Left colon (tissue), 2 donors: ENCODE measurements around the gene BCAR3. TPM values are rescaled to one million over a fixed set of nuclear protein-coding genes. Genes with fewer than 3 reads are reported as not detected.
"Not testable (repeated sequence)": the region's sequence is repeated elsewhere in the genome, so short reads cannot be mapped to it uniquely, and the experiment has no call there.

Experiments
- ATAC-seq: fragments of 200-7000 bp; cut with Tn5 transposase; one replicate; pipeline ENCODE4 v1.9.1; 2020; ENCODE audit warnings: mild to moderate bottlenecking, moderate library complexity
- DNase-seq, 2 donors: peaks; one replicate each; pipeline ENCODE4 v3.0.0-alpha.2; 2020
- intact Hi-C, 2 donors: fragments of 100-400 bp; cut with DNase I in 1 of 2; cut with micrococcal nuclease in 1 of 2; formaldehyde crosslinking; loops; one replicate each; pipeline versions ENCODE4 v1.11.2 to v1.14.0; 2022; cut with DNase I, micrococcal nuclease
- total RNA-seq, 2 donors: library from RNA; stranded (reverse); fragmentation: NEBNext Ultra II Directional; extraction: Animal tissue kit (Norgen Biotek cat#: 25700); gene quantifications; one replicate each; pipeline ENCODE4 v1.2.1, GENCODE V29; 2021
- donor health status: DM: no; HTN: no; CAD: no.
- donor health status: DM: yes; HTN: yes; CAD: no.

Gene BCAR3
- total RNA-seq, 2 donors from 2014 or later, result 64.0 to 79.0 TPM

DNA sequence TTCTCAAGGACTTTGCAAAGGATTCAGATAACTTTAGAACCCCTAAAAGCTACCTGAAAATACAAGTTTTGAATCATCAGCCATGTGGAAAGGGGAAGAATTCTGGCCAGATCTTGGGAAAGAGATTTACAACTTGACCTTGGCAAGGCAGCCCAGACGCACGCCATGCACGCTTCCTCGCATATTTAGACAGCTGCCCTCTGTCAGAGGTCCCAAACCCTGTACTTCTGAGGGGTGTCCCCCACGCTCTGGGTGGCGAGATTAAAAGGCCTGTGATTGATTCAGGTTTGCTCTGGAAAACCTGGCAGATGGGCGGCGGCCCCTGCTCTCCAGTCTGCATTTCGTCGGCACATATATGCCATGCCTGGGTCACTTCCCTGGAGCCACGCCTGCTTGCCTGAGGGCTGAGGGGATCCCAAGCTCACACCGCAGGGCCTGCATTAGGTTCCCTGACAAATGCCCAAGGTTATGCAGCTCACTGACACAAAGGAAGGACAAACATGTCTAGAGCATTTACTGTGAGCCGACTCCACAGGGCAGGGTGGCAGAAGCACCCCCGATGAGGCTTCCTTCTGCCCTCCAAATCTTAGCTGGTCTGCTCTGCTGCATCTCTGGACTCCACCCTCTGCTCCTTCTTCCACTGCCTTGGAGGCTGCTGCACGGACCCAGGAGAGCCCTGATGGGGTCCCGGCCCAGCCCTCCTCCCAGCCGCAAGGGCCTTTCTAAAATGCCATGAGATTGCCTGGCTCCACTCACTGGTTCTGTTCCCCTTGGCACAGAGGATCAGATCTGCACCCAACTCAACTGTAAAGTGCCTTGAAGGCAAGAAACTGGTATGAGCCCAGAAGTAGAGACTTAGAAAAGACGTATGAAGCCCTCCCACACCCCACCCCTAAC lies 103.9 kb downstream of the BCAR3 start:
- no peak for ATAC-seq
- intact Hi-C loops, result no loop called here
- DNase-seq, result peak in 1 of 2 donors; percentile 38

DNA sequence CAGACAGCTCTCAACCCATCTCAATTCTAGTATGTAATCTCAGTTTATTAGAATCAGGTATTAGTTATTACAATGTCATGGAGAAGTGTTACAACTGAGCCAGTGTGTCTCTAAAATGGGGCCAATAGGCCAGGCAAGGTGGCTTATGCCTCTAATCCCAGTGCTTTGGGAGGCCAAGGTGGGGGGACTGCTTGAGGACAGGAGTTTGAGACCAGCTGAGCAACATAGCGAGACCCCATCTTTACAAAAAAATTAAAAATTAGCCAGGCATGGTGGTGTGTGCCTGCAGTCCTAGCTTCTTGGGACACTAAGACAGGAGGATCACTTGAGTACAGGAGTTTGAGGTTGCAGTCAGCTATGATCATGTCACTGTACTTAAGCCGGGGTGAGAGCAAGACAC lies 104.9 kb downstream of the BCAR3 start:
- ATAC-seq, result no peak
- no peak for DNase-seq
- intact Hi-C loops, result no loop called here

- intact Hi-C loops, result no loop called here
- DNase-seq (no peak), ATAC-seq (no peak)
These were observed 105.3 kb downstream of the BCAR3 start for GRCh38 chr1:93576346-93576745.

- intact Hi-C loops, result no loop called here
- DNase-seq (no peak), ATAC-seq (no peak)
These were observed 105.9 kb downstream of the BCAR3 start for GRCh38 chr1:93575621-93576284.

DNA sequence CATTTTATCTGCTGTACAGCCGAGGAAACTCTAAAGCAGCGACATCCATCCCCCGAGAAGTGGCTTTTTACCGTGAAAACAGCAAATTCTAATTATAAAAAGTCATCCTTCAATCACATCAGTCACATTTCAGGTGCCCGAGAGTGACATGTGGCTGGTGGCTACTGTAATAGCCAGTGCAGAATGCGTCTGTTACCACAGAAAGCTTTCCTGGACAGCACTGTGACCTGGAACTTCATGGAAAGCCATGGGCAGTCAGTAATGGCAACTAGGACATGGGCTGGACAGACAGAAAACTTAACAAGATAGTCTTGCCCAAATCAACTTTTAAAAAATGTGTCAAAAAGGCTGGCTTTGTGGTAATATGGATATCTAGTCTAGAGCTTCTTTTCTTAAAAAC lies 106.6 kb downstream of the BCAR3 start:
- ATAC-seq, result no peak
- no peak for DNase-seq
- intact Hi-C loops, result no loop called here

GRCh38 chr1:93574511-93574910 lies 107.1 kb downstream of the BCAR3 start:
- ATAC-seq (no peak), DNase-seq (no peak)
- intact Hi-C loops, result no loop called here

DNA sequence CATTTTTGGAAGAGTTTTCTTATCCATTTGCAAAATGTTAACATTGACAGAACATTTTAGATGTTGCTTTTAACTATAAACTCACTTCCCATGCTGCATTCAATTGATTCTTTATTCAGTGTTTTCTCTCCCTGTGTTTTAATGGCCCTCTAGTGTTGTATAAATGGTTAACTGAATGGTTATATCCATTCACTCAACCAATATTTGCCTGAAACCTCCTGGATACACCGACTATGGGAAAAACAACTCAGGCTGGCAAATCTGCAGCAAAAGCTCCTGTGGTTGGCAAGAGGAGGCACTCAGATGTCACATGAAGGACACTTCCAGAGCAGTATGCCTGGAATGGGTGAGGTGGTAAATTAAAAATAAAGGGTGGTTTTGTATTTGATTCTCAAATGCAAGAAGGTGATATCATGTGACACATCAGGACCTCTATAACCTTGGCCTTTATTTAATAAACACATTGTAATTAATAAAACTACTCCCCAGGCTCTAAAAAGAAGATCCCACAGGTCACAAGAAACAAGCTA lies 107.6 kb downstream of the BCAR3 start:
- ATAC-seq, result peak; percentile 60
- DNase-seq, result no peak
- intact Hi-C loops, result no loop called here

DNA sequence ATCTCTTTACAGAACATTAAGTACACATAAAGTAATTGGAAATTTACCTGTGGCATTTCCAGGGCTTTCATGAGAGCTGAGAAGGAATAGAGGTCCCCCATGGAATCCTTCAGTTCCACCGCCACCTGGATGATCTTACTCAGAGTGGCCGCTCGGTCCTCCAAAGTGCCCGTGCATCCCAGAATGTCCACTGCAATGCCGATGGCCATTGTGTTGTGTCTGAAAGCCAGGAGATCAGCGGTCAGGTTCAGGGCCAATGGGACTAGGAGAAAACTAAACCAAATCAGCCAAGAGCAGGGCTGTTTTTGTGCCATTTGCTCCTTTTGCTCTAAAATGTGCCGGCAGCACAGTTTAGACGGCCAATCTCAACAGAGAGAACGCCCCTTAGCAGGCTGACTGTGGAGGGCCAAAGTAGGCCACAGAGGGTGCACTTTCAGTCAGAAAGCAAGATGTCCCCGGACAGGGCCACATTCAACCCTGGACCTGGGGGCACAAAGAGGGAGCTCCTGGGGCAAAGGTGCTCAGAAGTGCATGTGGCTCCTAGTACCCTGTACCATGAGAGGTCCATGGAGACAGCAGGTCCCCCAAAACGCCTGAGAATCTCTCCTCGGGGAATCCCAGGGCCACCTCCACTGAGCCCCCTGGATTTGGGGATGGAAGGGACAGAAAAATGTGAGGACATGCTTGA lies 109.9 kb downstream of the BCAR3 start:
- ATAC-seq, result no peak
- intact Hi-C loops, result no loop called here
- DNase-seq, result no peak

DNA sequence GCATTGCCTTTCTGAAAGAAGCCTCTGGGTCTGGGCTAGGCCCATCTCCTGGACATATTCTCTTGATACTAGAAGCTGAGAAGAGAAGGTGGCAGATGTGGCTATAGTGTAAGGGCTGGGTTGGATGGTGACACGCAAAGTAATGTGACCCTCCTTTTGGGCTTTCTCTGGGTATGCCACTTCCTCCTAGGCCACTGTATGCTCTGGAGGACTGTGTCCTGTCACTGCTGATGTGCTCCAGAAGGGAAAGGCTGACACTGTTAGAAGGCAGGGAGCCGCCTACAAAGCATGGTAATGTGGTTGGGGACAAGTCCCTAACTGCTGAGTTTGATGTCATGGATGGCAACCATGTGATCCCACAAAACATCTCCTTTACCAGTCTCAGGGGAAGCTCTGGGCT lies 112.1 kb downstream of the BCAR3 start:
- DNase-seq (no peak), ATAC-seq (no peak)
- intact Hi-C loops, result no loop called here

DNA sequence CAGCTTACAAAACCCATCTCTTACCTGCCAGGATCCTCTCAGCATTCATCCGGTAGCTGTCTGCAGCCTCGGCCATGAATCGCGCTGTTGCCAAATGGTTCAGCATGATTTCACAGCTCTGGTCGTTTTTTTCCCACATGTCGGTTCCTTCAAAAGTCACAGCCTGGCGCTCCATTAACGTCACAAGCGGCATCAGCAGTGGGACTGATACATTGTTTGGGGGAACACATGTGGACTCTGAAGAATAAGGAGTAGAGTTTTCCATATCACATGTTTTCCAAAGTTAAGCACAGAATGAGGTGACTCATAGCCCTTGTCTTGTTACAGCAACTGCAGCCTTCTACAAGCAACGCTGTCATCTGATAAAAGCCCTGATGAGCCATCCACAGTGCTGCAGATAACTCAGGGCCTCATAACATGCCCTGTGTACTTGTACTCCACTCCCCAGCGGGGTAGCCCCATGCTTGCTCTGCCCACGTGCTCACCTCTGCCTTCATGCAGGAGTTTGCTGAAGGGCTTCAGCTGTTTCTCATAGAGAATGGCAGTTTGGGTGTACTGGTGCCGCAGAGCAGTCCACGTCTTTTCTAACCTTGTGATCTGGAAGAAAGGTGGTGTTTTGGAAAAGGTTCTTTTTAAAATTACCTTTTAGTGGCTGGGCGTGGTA lies 114.2 kb downstream of the BCAR3 start:
- ATAC-seq (peak; percentile 72), DNase-seq (no peak)
- intact Hi-C loops, result no loop called here

- intact Hi-C loops, result no loop called here
- ATAC-seq (no peak), DNase-seq (no peak)
These were observed 115.4 kb downstream of the BCAR3 start for GRCh38 chr1:93566227-93566626.

DNA sequence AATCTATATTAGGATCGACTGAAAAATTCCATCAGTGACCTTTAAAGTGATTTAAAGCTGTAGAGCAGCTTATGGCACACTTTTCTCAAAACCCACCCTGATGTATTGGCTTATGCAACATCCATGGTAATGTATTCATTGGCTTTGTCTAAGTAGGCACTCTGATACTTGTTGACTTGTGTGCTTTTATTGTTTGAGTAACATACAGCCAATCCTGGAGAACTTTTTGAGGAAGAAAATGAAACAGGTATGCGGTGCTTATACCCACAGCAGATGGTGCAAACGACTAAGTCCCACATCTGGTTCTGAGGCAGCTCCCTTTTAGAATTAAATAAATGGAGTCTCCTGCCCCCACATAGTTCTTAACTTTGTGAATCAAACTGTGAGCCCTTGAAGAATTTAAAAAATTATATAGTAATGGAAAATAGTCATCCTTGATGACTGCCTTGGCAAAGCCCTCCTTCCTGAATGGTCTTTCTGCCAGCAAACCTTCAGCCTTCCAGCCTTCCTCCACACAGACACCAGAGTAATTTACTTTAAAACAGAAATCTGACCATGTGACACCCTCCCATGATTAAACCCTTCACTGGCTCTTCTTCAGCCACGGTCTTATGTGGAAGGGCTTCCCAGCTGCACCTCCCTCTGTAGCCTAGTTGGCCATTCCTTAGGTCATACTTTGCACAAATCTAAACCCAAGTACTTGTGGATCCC lies 116.0 kb downstream of the BCAR3 start:
- intact Hi-C loops, result no loop called here
- ATAC-seq (no peak), DNase-seq (no peak)

DNA sequence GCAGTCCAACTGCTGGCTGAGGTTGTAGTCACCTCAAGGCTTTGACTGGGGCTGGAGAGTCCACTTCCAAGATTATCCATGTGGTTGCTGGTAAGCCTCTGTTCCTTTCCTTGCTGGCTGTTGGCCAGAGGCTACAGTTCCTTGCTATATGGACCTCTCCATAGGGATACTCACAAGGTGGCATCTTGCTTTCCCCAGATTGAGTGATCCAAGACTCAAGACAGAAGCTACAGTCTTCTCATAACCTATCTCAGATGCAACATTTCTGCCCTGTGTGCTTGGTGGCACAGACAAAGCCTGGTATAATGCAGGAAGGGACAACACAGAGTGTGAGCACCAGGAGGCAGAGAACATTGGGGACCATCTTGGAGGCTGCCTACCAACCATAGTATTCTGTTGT lies 121.9 kb downstream of the BCAR3 start:
- ATAC-seq (peak; percentile 18), DNase-seq (no peak)
- intact Hi-C loops, result no loop called here

GRCh38 chr1:93559045-93559444 lies 122.6 kb downstream of the BCAR3 start:
- intact Hi-C loops, result no loop called here
- no peak for ATAC-seq
- DNase-seq, result no peak

DNA sequence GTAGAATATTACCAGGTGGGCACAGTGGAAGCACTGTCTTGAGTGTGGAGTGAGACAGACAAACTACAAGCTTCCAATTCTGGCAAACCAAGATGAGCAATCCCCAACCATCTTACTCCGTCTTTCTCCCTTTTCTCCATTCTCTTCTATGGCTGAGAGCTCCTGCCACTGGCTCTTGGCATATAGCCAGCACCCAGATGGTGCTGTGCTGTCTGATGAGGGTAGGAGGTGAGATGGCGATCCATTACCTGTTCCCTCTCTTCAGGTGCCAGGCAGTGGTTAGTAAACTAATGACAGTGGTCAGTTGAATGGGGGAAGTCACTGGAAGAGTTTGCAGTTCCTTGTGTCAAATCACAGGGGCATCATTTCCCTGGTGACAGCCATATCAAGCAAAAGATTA lies 125.3 kb downstream of the BCAR3 start:
- intact Hi-C loops, result no loop called here
- ATAC-seq (no peak), DNase-seq (no peak)

- DNase-seq (no peak), ATAC-seq (no peak)
- intact Hi-C loops, result no loop called here
These were observed 126.5 kb downstream of the BCAR3 start for GRCh38 chr1:93554883-93555872.

GRCh38 chr1:93553886-93554490 lies 127.6 kb downstream of the BCAR3 start:
- peak in 1 of 2 donors; percentile 58 for DNase-seq
- peak; percentile 87 for ATAC-seq
- intact Hi-C loops, result not testable (repeated sequence)
